Effector memory CD4-positive, alpha-beta T cell (primary cell): ENCODE results near the gene PNPLA2.

Source experiments
- DNase-seq, 3 donors: peaks; one replicate each; pipeline ENCODE4 v3.0.0-alpha.2; 2020
- H3K27ac ChIP-seq: 2 replicates; pipeline ENCODE4 v1.7.0; 2013; ENCODE audit warnings: mild to moderate bottlenecking, low read length, moderate library complexity; ENCODE audit not compliant: insufficient read depth, poor library complexity, severe bottlenecking
- H3K27me3 ChIP-seq: replicated peaks from 2 replicates; pipeline ENCODE4 v1.7.0; 2013; ENCODE audit warnings: mild to moderate bottlenecking, low read length; ENCODE audit not compliant: insufficient read depth, control insufficient read depth, poor library complexity, severe bottlenecking
- H3K36me3 ChIP-seq: 2 replicates; pipeline ENCODE4 v1.7.0; 2013; ENCODE audit warnings: mild to moderate bottlenecking, low read length, moderate library complexity; ENCODE audit not compliant: control insufficient read depth, insufficient read depth
- H3K4me1 ChIP-seq: 2 replicates; pipeline ENCODE4 v1.7.0; 2013; ENCODE audit warnings: low read length, mild to moderate bottlenecking; ENCODE audit not compliant: control insufficient read depth, insufficient read depth, poor library complexity, severe bottlenecking
- H3K4me3 ChIP-seq: 2 replicates; pipeline ENCODE4 v1.7.0; 2013; ENCODE audit warnings: low read length, low read depth, mild to moderate bottlenecking; ENCODE audit not compliant: insufficient read depth, poor library complexity, severe bottlenecking
- H3K9me3 ChIP-seq: 2 replicates; pipeline ENCODE4 v1.7.0; 2013; ENCODE audit warnings: mild to moderate bottlenecking, low read length, moderate library complexity; ENCODE audit not compliant: control insufficient read depth

Gene PNPLA2

GRCh38 chr11:846496-847098 lies 27.9 kb downstream of the PNPLA2 start:
- DNase-seq = no peak
- Histone ChIP-seq H3K36me3 (no peaks in the 10 kb centered on the region), H3K4me1 (peaks cover 23% of the 10 kb centered on the region), H3K27ac (no peak overlapping the region), H3K27me3 (peaks cover 21% of the 10 kb centered on the region), H3K9me3 (no peaks in the 10 kb centered on the region), H3K4me3 (no peak overlapping the region)

GRCh38 chr11:847876-848275 lies 29.2 kb downstream of the PNPLA2 start:
- no peaks in the 10 kb centered on the region for H3K9me3 ChIP-seq
- peaks cover 21% of the 10 kb centered on the region for H3K27me3 ChIP-seq
- H3K4me1 ChIP-seq = peaks cover 23% of the 10 kb centered on the region
- H3K36me3 ChIP-seq = no peaks in the 10 kb centered on the region
- H3K4me3 ChIP-seq = no peak overlapping the region
- no peak for DNase-seq
- H3K27ac ChIP-seq = no peak overlapping the region

- H3K9me3 ChIP-seq = no peaks in the 10 kb centered on the region
- H3K4me3 ChIP-seq = peak overlapping the region; percentile 40
- peaks cover 18% of the 10 kb centered on the region for H3K4me1 ChIP-seq
- H3K27me3 ChIP-seq = peaks cover 21% of the 10 kb centered on the region
- no peaks in the 10 kb centered on the region for H3K36me3 ChIP-seq
- DNase-seq = peak; percentile 36 to 47 (median 46)
- no peak overlapping the region for H3K27ac ChIP-seq
These were observed 29.7 kb downstream of the PNPLA2 start for GRCh38 chr11:848380-848931.

GRCh38 chr11:849104-849824 lies 30.6 kb downstream of the PNPLA2 start:
- peaks cover 21% of the 10 kb centered on the region for H3K27me3 ChIP-seq
- DNase-seq = peak in 1 of 3 donors; percentile 31
- no peaks in the 10 kb centered on the region for H3K36me3 ChIP-seq
- H3K4me3 ChIP-seq = peak overlapping the region; percentile 40
- no peak overlapping the region for H3K27ac ChIP-seq
- peaks cover 12% of the 10 kb centered on the region for H3K4me1 ChIP-seq
- no peaks in the 10 kb centered on the region for H3K9me3 ChIP-seq

GRCh38 chr11:849951-850774 lies 31.4 kb downstream of the PNPLA2 start:
- no peak overlapping the region for H3K27ac ChIP-seq

GRCh38 chr11:850775-851763 lies 32.4 kb downstream of the PNPLA2 start:
- Histone ChIP-seq H3K4me1 (peaks cover 12% of the 10 kb centered on the region), H3K36me3 (no peaks in the 10 kb centered on the region), H3K27me3 (peaks cover 21% of the 10 kb centered on the region), H3K4me3 (no peak overlapping the region), H3K9me3 (no peaks in the 10 kb centered on the region), H3K27ac (no peak overlapping the region)
- no peak for DNase-seq

More at GRCh38 chr11:849951-850774, 31.4 kb downstream of the PNPLA2 start:
- Histone ChIP-seq H3K36me3 (no peaks in the 10 kb centered on the region), H3K9me3 (no peaks in the 10 kb centered on the region), H3K27me3 (peaks cover 21% of the 10 kb centered on the region), H3K4me1 (peaks cover 12% of the 10 kb centered on the region), H3K4me3 (peak overlapping the region; percentile 32)
- DNase-seq = no peak

- H3K4me1 ChIP-seq = peaks cover 12% of the 10 kb centered on the region
- no peak for DNase-seq
These were observed 34.0 kb downstream of the PNPLA2 start for GRCh38 chr11:852762-853161.

GRCh38 chr11:853682-854448 lies 35.2 kb downstream of the PNPLA2 start:
- DNase-seq = no peak
- H3K36me3 ChIP-seq = no peaks in the 10 kb centered on the region
- peaks cover 5% of the 10 kb centered on the region for H3K4me1 ChIP-seq
- H3K4me3 ChIP-seq = no peak overlapping the region
- peaks cover 15% of the 10 kb centered on the region for H3K27me3 ChIP-seq
- H3K27ac ChIP-seq = no peak overlapping the region
- no peaks in the 10 kb centered on the region for H3K9me3 ChIP-seq

More at GRCh38 chr11:852762-853161, 34.0 kb downstream of the PNPLA2 start:
- no peaks in the 10 kb centered on the region for H3K9me3 ChIP-seq
- H3K4me3 ChIP-seq = no peak overlapping the region
- H3K36me3 ChIP-seq = no peaks in the 10 kb centered on the region
- H3K27ac ChIP-seq = no peak overlapping the region
- H3K27me3 ChIP-seq = peaks cover 21% of the 10 kb centered on the region
